Activated T-cell treated with anti-CD3 and anti-CD28 coated beads, Interleukin-2, amount 50 U/mL, for 1 hour (primary cell): ENCODE results near the gene TMEM223.
"Not testable (repeated sequence)": the region's sequence is repeated elsewhere in the genome, so short reads cannot be mapped to it uniquely, and the experiment has no call there.

ENCODE experiments used
- DNase-seq: peaks from one replicate; pipeline ENCODE4 v3.0.0-alpha.2; 2020

Gene TMEM223

GRCh38 chr11:62752994-62753735, 38.6 kb downstream of the TMEM223 start:
- DNase-seq, result peak; percentile 21

DNA sequence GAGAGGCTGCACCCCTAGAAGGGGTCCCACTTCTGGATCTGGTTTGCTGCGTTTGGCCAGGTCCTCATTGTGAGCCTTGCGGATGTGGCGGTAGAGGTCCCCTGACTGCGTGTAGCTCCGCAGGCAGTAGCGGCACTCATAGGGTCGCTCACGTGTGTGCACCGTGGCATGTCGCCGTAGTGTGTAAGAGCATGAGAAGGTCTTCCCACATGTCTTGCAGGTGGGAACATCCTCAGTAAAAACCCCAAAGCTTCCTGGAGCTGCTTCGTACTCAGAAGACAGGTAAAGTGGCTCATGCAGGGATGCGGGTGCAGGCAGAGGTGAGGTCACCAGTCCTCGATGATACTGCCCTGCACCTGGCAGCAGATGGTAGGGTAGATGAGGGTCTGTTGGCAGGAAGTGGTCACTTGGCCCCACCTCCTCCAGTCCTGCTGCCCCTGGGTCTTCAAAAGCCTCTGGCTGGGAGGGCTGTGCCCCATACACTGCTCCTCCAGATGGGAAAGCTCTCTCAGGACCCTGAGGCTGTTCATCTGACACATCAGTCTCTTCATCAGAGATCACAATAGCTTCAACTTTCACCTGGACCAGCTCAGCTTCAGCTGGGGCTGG, 39.5 kb downstream of the TMEM223 start:
- DNase-seq, result no peak

DNA sequence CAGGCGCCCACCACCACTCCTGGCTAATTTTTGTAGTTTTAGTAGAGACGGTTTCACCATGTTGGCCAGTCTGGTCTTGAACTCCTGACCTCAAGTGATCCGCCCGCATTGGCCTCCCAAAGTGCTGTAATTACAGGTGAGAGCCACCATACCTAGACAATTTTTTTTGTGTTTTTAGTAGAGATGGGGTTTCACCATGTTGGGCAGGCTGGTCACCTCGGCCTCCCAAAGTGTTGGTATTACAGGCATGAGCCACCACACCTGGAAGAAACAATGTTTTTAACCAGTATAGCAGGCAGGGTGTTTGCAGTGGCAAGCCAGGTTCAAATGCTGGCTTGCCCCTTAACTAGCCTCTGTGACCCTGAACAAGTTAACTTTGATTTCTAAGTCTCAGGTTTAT, 41.9 kb downstream of the TMEM223 start:
- DNase-seq, result not testable (repeated sequence)

GRCh38 chr11:62747475-62748160, 44.2 kb downstream of the TMEM223 start:
- no peak for DNase-seq
